ENCODE results near the gene SHC4.
A peak's percentile ranks its signal among the peaks of the same experiment; 100 is the strongest.

The SHC4 gene

GRCh38 chr15:48963524-48964113 is at the start of gene SHC4:
SHC4 (minus strand) TSS chr15:48963919; CDS start chr15:48963015, 904 bp downstream.
- H3K4me1 ChIP-seq (ENCODE audit: control insufficient read depth in 1 of 2, insufficient read depth in 2 of 2, low read length in 2 of 2) = peaks cover 19% of the 10 kb centered on the region in 2 donors
- no peaks in the 10 kb centered on the region for H3K9me3 ChIP-seq (ENCODE audit: control insufficient read depth in 1 of 2, low read length in 2 of 2)
- no peaks in the 10 kb centered on the region for H3K36me3 ChIP-seq (ENCODE audit: control insufficient read depth in 1 of 2, insufficient read depth in 2 of 2, low read length in 2 of 2)
- H3K4me3 ChIP-seq (ENCODE audit: low read depth in 1 of 2, low read length in 2 of 2) = peak within 1 kb of the TSS; percentile 65 to 73
- H3K27ac ChIP-seq (ENCODE audit: low read depth, low read length) = no peak within 1 kb of the TSS
- H3K27me3 ChIP-seq (ENCODE audit: control insufficient read depth in 1 of 2, insufficient read depth in 2 of 2, low read length in 2 of 2) = peaks cover 21 to 40% of the 10 kb centered on the region in 2 donors
- H3K9ac ChIP-seq (ENCODE audit: low read depth in 1 of 2, low read length in 2 of 2) = peak within 1 kb of the TSS in 1 of 2 donors; percentile 10

DNA sequence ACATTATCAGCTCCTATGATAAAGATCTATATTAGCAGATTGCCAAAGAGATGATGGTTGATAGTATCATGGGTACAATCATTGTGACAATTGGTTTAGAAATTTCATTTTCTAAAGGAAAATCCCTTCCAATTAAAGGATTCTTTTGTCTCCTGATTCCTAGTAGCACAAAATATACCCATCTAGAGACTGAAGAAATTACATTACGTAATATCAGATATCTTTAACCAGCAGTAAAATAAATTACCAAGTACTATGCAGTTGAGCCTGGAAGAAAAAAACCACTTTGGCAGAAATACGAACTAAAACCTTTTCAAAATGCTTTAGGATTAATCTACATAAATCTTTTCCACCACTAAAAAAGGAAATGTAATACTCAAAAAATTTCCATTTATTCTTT is 35.6 kb upstream of the SHC4 start:
- no peak overlapping the region for H3K9ac ChIP-seq (ENCODE audit: low read depth in 1 of 2, low read length in 2 of 2)
- H3K36me3 ChIP-seq (ENCODE audit: control insufficient read depth in 1 of 2, insufficient read depth in 2 of 2, low read length in 2 of 2) = peaks cover 14 to 43% of the 10 kb centered on the region in 2 donors
- no peaks in the 10 kb centered on the region for H3K27me3 ChIP-seq (ENCODE audit: control insufficient read depth in 1 of 2, insufficient read depth in 2 of 2, low read length in 2 of 2)

GRCh38 chr15:48996276-48996675 is 32.6 kb upstream of the SHC4 start:
- Histone ChIP-seq H3K27ac (ENCODE audit: low read depth, low read length) (no peak overlapping the region), H3K4me3 (ENCODE audit: low read depth in 1 of 2, low read length in 2 of 2) (no peak overlapping the region), H3K27me3 (ENCODE audit: control insufficient read depth in 1 of 2, insufficient read depth in 2 of 2, low read length in 2 of 2) (no peaks in the 10 kb centered on the region), H3K4me1 (ENCODE audit: control insufficient read depth in 1 of 2, insufficient read depth in 2 of 2, low read length in 2 of 2) (no peaks in the 10 kb centered on the region), H3K36me3 (ENCODE audit: control insufficient read depth in 1 of 2, insufficient read depth in 2 of 2, low read length in 2 of 2) (peaks cover 30 to 61% of the 10 kb centered on the region in 2 donors), H3K9ac (ENCODE audit: low read depth in 1 of 2, low read length in 2 of 2) (no peak overlapping the region), H3K9me3 (ENCODE audit: control insufficient read depth in 1 of 2, low read length in 2 of 2) (no peaks in the 10 kb centered on the region)

More for the DNA sequence above, 35.6 kb upstream of the SHC4 start:
- Histone ChIP-seq H3K27ac (ENCODE audit: low read depth, low read length) (no peak overlapping the region), H3K9me3 (ENCODE audit: control insufficient read depth in 1 of 2, low read length in 2 of 2) (no peaks in the 10 kb centered on the region), H3K4me1 (ENCODE audit: control insufficient read depth in 1 of 2, insufficient read depth in 2 of 2, low read length in 2 of 2) (no peaks in the 10 kb centered on the region), H3K4me3 (ENCODE audit: low read depth in 1 of 2, low read length in 2 of 2) (no peak overlapping the region)

DNA sequence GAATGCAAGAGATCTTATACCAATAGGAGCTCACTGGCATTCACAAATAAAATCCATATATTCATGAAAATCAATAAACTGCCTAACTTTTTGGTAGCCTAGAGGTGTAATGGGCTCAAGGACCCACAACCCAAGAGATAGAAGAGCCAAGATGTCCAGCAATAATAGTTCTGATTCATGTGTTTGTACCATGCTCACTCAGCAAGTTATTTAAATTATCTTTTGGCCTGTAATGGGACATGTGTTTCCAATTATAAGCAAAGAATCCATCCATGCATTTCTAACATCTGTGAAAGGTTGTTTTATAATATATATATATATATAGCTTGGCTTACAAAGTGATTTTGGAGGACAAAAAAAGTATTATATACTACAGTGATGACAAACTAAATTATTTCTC is 29.7 kb upstream of the SHC4 start:
- H3K9ac ChIP-seq (ENCODE audit: low read depth in 1 of 2, low read length in 2 of 2) = no peak overlapping the region
- no peaks in the 10 kb centered on the region for H3K27me3 ChIP-seq (ENCODE audit: control insufficient read depth in 1 of 2, insufficient read depth in 2 of 2, low read length in 2 of 2)
- H3K9me3 ChIP-seq (ENCODE audit: control insufficient read depth in 1 of 2, low read length in 2 of 2) = no peaks in the 10 kb centered on the region
- peaks cover 29 to 45% of the 10 kb centered on the region in 2 donors for H3K36me3 ChIP-seq (ENCODE audit: control insufficient read depth in 1 of 2, insufficient read depth in 2 of 2, low read length in 2 of 2)
- no peak overlapping the region for H3K27ac ChIP-seq (ENCODE audit: low read depth, low read length)
- no peaks in the 10 kb centered on the region for H3K4me1 ChIP-seq (ENCODE audit: control insufficient read depth in 1 of 2, insufficient read depth in 2 of 2, low read length in 2 of 2)
- H3K4me3 ChIP-seq (ENCODE audit: low read depth in 1 of 2, low read length in 2 of 2) = no peak overlapping the region

GRCh38 chr15:48992545-48992944 is 28.8 kb upstream of the SHC4 start:
- Histone ChIP-seq H3K4me1 (ENCODE audit: control insufficient read depth in 1 of 2, insufficient read depth in 2 of 2, low read length in 2 of 2) (no peaks in the 10 kb centered on the region), H3K36me3 (ENCODE audit: control insufficient read depth in 1 of 2, insufficient read depth in 2 of 2, low read length in 2 of 2) (peaks cover 29 to 38% of the 10 kb centered on the region in 2 donors), H3K9ac (ENCODE audit: low read depth in 1 of 2, low read length in 2 of 2) (no peak overlapping the region), H3K4me3 (ENCODE audit: low read depth in 1 of 2, low read length in 2 of 2) (no peak overlapping the region), H3K27me3 (ENCODE audit: control insufficient read depth in 1 of 2, insufficient read depth in 2 of 2, low read length in 2 of 2) (no peaks in the 10 kb centered on the region), H3K27ac (ENCODE audit: low read depth, low read length) (no peak overlapping the region), H3K9me3 (ENCODE audit: control insufficient read depth in 1 of 2, low read length in 2 of 2) (no peaks in the 10 kb centered on the region)

- no peak overlapping the region for H3K27ac ChIP-seq (ENCODE audit: low read depth, low read length)
- no peaks in the 10 kb centered on the region for H3K4me1 ChIP-seq (ENCODE audit: control insufficient read depth in 1 of 2, insufficient read depth in 2 of 2, low read length in 2 of 2)
- H3K27me3 ChIP-seq (ENCODE audit: control insufficient read depth in 1 of 2, insufficient read depth in 2 of 2, low read length in 2 of 2) = no peaks in the 10 kb centered on the region
- no peaks in the 10 kb centered on the region for H3K9me3 ChIP-seq (ENCODE audit: control insufficient read depth in 1 of 2, low read length in 2 of 2)
- peaks cover 26 to 34% of the 10 kb centered on the region in 2 donors for H3K36me3 ChIP-seq (ENCODE audit: control insufficient read depth in 1 of 2, insufficient read depth in 2 of 2, low read length in 2 of 2)
- H3K4me3 ChIP-seq (ENCODE audit: low read depth in 1 of 2, low read length in 2 of 2) = no peak overlapping the region
- no peak overlapping the region for H3K9ac ChIP-seq (ENCODE audit: low read depth in 1 of 2, low read length in 2 of 2)
These were observed 28.4 kb upstream of the SHC4 start for GRCh38 chr15:48992096-48992495.

- Histone ChIP-seq H3K4me3 (ENCODE audit: low read depth in 1 of 2, low read length in 2 of 2) (no peak overlapping the region), H3K36me3 (ENCODE audit: control insufficient read depth in 1 of 2, insufficient read depth in 2 of 2, low read length in 2 of 2) (peaks cover 20% of the 10 kb centered on the region in 2 donors), H3K4me1 (ENCODE audit: control insufficient read depth in 1 of 2, insufficient read depth in 2 of 2, low read length in 2 of 2) (no peaks in the 10 kb centered on the region), H3K27me3 (ENCODE audit: control insufficient read depth in 1 of 2, insufficient read depth in 2 of 2, low read length in 2 of 2) (no peaks in the 10 kb centered on the region), H3K9ac (ENCODE audit: low read depth in 1 of 2, low read length in 2 of 2) (no peak overlapping the region), H3K9me3 (ENCODE audit: control insufficient read depth in 1 of 2, low read length in 2 of 2) (no peaks in the 10 kb centered on the region), H3K27ac (ENCODE audit: low read depth, low read length) (no peak overlapping the region)
These were observed 25.5 kb upstream of the SHC4 start for GRCh38 chr15:48989170-48989569.

- no peak overlapping the region for H3K9ac ChIP-seq (ENCODE audit: low read depth in 1 of 2, low read length in 2 of 2)
- H3K9me3 ChIP-seq (ENCODE audit: control insufficient read depth in 1 of 2, low read length in 2 of 2) = no peaks in the 10 kb centered on the region
- H3K27me3 ChIP-seq (ENCODE audit: control insufficient read depth in 1 of 2, insufficient read depth in 2 of 2, low read length in 2 of 2) = no peaks in the 10 kb centered on the region
- H3K36me3 ChIP-seq (ENCODE audit: control insufficient read depth in 1 of 2, insufficient read depth in 2 of 2, low read length in 2 of 2) = peaks cover 9 to 13% of the 10 kb centered on the region in 2 donors
- H3K4me3 ChIP-seq (ENCODE audit: low read depth in 1 of 2, low read length in 2 of 2) = no peak overlapping the region
- no peak overlapping the region for H3K27ac ChIP-seq (ENCODE audit: low read depth, low read length)
- no peaks in the 10 kb centered on the region for H3K4me1 ChIP-seq (ENCODE audit: control insufficient read depth in 1 of 2, insufficient read depth in 2 of 2, low read length in 2 of 2)
These were observed 23.4 kb upstream of the SHC4 start for GRCh38 chr15:48987142-48987541.

DNA sequence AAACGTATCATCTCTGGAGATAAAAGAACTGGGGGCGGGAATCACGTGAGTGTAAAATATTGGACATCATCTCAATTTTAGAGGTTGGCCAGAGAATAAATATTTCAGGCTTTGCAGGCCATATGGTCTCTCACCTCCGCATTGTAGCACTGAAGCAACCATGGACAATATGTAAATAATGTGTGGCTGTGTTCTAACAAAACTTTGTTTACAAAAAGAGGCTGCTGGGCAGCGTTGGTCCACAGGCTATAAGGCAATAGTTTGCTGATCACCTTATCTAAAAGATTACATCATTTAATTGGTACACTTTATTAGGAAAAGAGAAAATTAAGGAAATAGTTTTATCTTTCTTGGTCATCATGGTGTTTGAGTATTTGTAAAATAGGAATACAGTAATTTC is 22.5 kb upstream of the SHC4 start:
- no peak overlapping the region for H3K9ac ChIP-seq (ENCODE audit: low read depth in 1 of 2, low read length in 2 of 2)
- H3K4me1 ChIP-seq (ENCODE audit: control insufficient read depth in 1 of 2, insufficient read depth in 2 of 2, low read length in 2 of 2) = no peaks in the 10 kb centered on the region
- H3K36me3 ChIP-seq (ENCODE audit: control insufficient read depth in 1 of 2, insufficient read depth in 2 of 2, low read length in 2 of 2) = peaks cover 4% of the 10 kb centered on the region in 2 donors
- no peaks in the 10 kb centered on the region for H3K9me3 ChIP-seq (ENCODE audit: control insufficient read depth in 1 of 2, low read length in 2 of 2)
- no peaks in the 10 kb centered on the region for H3K27me3 ChIP-seq (ENCODE audit: control insufficient read depth in 1 of 2, insufficient read depth in 2 of 2, low read length in 2 of 2)
- H3K4me3 ChIP-seq (ENCODE audit: low read depth in 1 of 2, low read length in 2 of 2) = no peak overlapping the region
- no peak overlapping the region for H3K27ac ChIP-seq (ENCODE audit: low read depth, low read length)

- Histone ChIP-seq H3K36me3 (ENCODE audit: control insufficient read depth in 1 of 2, insufficient read depth in 2 of 2, low read length in 2 of 2) (no peaks in the 10 kb centered on the region), H3K27ac (ENCODE audit: low read depth, low read length) (no peak overlapping the region), H3K27me3 (ENCODE audit: control insufficient read depth in 1 of 2, insufficient read depth in 2 of 2, low read length in 2 of 2) (peaks cover 0 to 4% of the 10 kb centered on the region in 2 donors), H3K4me1 (ENCODE audit: control insufficient read depth in 1 of 2, insufficient read depth in 2 of 2, low read length in 2 of 2) (no peaks in the 10 kb centered on the region), H3K4me3 (ENCODE audit: low read depth in 1 of 2, low read length in 2 of 2) (no peak overlapping the region), H3K9ac (ENCODE audit: low read depth in 1 of 2, low read length in 2 of 2) (no peak overlapping the region), H3K9me3 (ENCODE audit: control insufficient read depth in 1 of 2, low read length in 2 of 2) (no peaks in the 10 kb centered on the region)
These were observed 21.8 kb upstream of the SHC4 start for GRCh38 chr15:48985516-48985915.

Measured in duodenal mucosa (tissue), 2 donors.